HepG2 (cell line): ENCODE results near the gene IRF6. TPM values are rescaled to one million over a fixed set of nuclear protein-coding genes. Genes with fewer than 3 reads are reported as not detected.
A peak's percentile ranks its signal among the peaks of the same experiment; 100 is the strongest.

Experiments used
- ASH2L ChIP-seq: fragments of 300-600, 200-600 bp; sonication (generic); IDR thresholded peaks from 2 replicates; pipeline ENCODE4 v1.7.0; 2017; ENCODE audit warnings: low read depth, mild to moderate bottlenecking, moderate library complexity, mixed read lengths, low read length; ENCODE audit not compliant: insufficient read length
- CBFB ChIP-seq: sonication (generic); formaldehyde crosslinking; IDR thresholded peaks from 2 replicates; pipeline ENCODE4 v1.4.0; 2020; ENCODE audit warnings: missing genetic modification reagents
- CBX5 ChIP-seq: sonication (generic); formaldehyde crosslinking; IDR thresholded peaks from 2 replicates; pipeline ENCODE4 v1.4.0; 2020; ENCODE audit warnings: missing genetic modification reagents, borderline replicate concordance
- FLYWCH1 ChIP-seq: sonication (generic); formaldehyde crosslinking; IDR thresholded peaks from 2 replicates; pipeline ENCODE4 v1.8.1; 2023; ENCODE audit warnings: mild to moderate bottlenecking, missing genetic modification reagents
- FOXJ3 ChIP-seq: sonication (generic); formaldehyde crosslinking; IDR thresholded peaks from 2 replicates; pipeline ENCODE4 v1.4.0; 2020; ENCODE audit warnings: missing genetic modification reagents, mild to moderate bottlenecking, borderline replicate concordance
- FOXP1 ChIP-seq, 2 experiments: fragments of 450-650 bp in 1 of 2; IDR thresholded peaks; 2 replicates each; pipeline ENCODE4 v1.6.1; 2017 to 2018; ENCODE audit warnings: antibody characterized with exemption in 1 of 2
- GTF3A ChIP-seq: sonication (generic); formaldehyde crosslinking; conservative IDR thresholded peaks from 2 replicates; pipeline ENCODE4 v1.4.0; 2020; ENCODE audit warnings: mild to moderate bottlenecking, missing genetic modification reagents
- HNRNPLL ChIP-seq: fragments of 200-400 bp; formaldehyde crosslinking; IDR thresholded peaks from 2 replicates; pipeline ENCODE4 v1.6.1; 2017; ENCODE audit warnings: mild to moderate bottlenecking, low read depth, low read length; ENCODE audit not compliant: poor library complexity, severe bottlenecking
- HOXA7 ChIP-seq: sonication (generic); formaldehyde crosslinking; IDR thresholded peaks from 2 replicates; pipeline ENCODE4 v1.8.1; 2022; ENCODE audit warnings: mild to moderate bottlenecking, missing genetic modification reagents, moderate library complexity
- MTF1 ChIP-seq: sonication (generic); formaldehyde crosslinking; IDR thresholded peaks from 2 replicates; pipeline ENCODE4 v1.5.0; 2020; ENCODE audit warnings: missing genetic modification reagents
- NFRKB ChIP-seq: fragments of 450-650 bp; IDR thresholded peaks from 2 replicates; pipeline ENCODE4 v1.6.1; 2017
- SIN3B ChIP-seq: fragments of 150-350 bp; IDR thresholded peaks from 2 replicates; pipeline ENCODE4 v1.6.1; 2014; ENCODE audit warnings: low read length
- SUZ12 ChIP-seq: fragments of 150-350 bp; IDR thresholded peaks from 2 replicates; pipeline ENCODE4 v1.6.1; 2014; ENCODE audit warnings: low read depth, low read length
- TEAD3 ChIP-seq: optimal IDR thresholded peaks from 2 replicates; pipeline ENCODE3; 2016; ENCODE audit warnings: borderline replicate concordance
- TRIM24 ChIP-seq: sonication (generic); formaldehyde crosslinking; IDR thresholded peaks from 2 replicates; pipeline ENCODE4 v1.8.0; 2022; ENCODE audit warnings: mild to moderate bottlenecking, missing genetic modification reagents
- ZNF263 ChIP-seq: sonication (generic); formaldehyde crosslinking; IDR thresholded peaks from 2 replicates; pipeline ENCODE4 v1.4.0; 2020; ENCODE audit warnings: missing genetic modification reagents
- ZNF549 ChIP-seq: sonication (generic); formaldehyde crosslinking; IDR thresholded peaks from 2 replicates; pipeline ENCODE4 v1.5.0; 2020; ENCODE audit warnings: missing genetic modification reagents
- ZNF605 ChIP-seq: sonication (generic); formaldehyde crosslinking; IDR thresholded peaks from 2 replicates; pipeline ENCODE4 v1.8.0; 2022; ENCODE audit warnings: mild to moderate bottlenecking, missing genetic modification reagents
- ZNF782 ChIP-seq: sonication (generic); formaldehyde crosslinking; IDR thresholded peaks from 2 replicates; pipeline ENCODE4 v1.4.0; 2020; ENCODE audit warnings: missing genetic modification reagents, mild to moderate bottlenecking, borderline replicate concordance
- polyA plus RNA-seq, 8 experiments: library from polyadenylated mRNA; depleted of rRNA in 3 of 8; stranded (reverse) in 7 of 8; unstranded in 1 of 8; fragments of >200 nt; fragmentation: Illumina TruSeq in 4 of 8; extraction: Trizol in 4 of 8; gene quantifications; 2 replicates each; pipeline versions ENCODE4 v1.2.1 to v1.2.3, GENCODE V29; 2011 to 2016; ENCODE audit warnings: low read depth in 4 of 8, missing spikeins in 1 of 8, mixed read lengths in 1 of 8; ENCODE audit not compliant: insufficient read depth in 1 of 8
- total RNA-seq, 5 experiments: library from RNA; depleted of rRNA; stranded (reverse); fragments of >200 nt; fragmentation: Illumina TruSeq; extraction: Trizol; gene quantifications; 2 replicates each; pipeline ENCODE4 v1.2.3, GENCODE V29; 2016; ENCODE audit warnings: low read depth in 1 of 5
- TF ChIP-seq, protein P1 (sequence below): IDR thresholded peaks from 2 replicates; pipeline ENCODE4 v1.6.1; 2016; ENCODE audit warnings: low read depth, borderline replicate concordance
- TF ChIP-seq, protein P2 (sequence below): sonication (generic); formaldehyde crosslinking; IDR thresholded peaks from 2 replicates; pipeline ENCODE4 v1.5.0; 2020; ENCODE audit warnings: mild to moderate bottlenecking, missing genetic modification reagents
- TF ChIP-seq, protein P3 (sequence below): sonication (generic); formaldehyde crosslinking; IDR thresholded peaks from 2 replicates; pipeline ENCODE4 v1.4.0; 2020; ENCODE audit warnings: missing genetic modification reagents

The IRF6 gene
- total and polyA plus RNA-seq, 2 of the 13 experiments (the other 11 are each of a cell fraction or from before 2014, with no cell fraction given) = 0.02 TPM; not detected in 1

DNA sequence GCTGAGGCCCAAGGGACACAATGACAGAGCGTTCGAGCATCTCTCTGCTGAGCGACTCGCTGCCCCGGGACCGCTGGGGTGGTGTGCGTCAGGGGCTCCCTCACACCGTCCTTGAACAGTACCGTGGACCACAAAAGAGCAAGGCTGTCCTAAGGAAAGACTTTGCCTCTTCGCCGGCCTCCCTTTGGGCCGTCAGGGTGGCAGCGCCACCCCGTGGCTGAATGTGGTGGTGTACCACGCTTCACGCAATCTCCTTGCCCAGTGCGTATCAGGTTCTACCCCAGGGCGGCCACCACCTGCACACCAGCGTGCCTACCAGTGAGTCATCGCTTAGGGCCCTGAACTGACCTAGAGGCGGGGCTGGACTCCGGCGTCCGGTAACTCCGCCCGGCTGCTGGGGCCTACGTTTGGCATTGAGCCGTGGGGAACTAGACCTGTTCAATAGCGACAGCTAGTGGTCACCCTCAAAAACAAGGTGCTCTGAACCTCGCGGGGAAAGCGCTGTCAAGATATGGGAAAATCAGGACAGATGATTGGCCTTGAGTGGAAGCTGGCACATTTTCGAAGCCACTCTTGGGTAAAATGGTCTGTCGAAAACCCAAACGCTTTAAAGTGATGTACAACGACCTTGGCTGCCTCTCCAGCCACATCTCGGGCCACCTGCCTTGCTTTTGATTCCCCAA, 58.2 kb downstream of the IRF6 start (continued):
- TF ChIP-seq FOXP1 (IDR thresholded peaks at IDR 0.05) = no peak
- 0 out of 2 replicates have a peak, but pooled peaks have one; percentile 15 for TF ChIP-seq FOXP1 (CRISPR knock-in tag; IDR thresholded peaks at IDR 0.05)
- TF ChIP-seq FLYWCH1 (CRISPR knock-in tag) = no peak
- peak; percentile 15; the same call in 1 of the 2 replicates for TF ChIP-seq FOXJ3
- TF ChIP-seq ASH2L = peak; percentile 25
- no peak for TF ChIP-seq ZNF549 (CRISPR knock-in tag)
- no peak for TF ChIP-seq HOXA7 (CRISPR knock-in tag)
- no peak for TF ChIP-seq ZNF263 (CRISPR knock-in tag)
- TF ChIP-seq, protein P1, sequence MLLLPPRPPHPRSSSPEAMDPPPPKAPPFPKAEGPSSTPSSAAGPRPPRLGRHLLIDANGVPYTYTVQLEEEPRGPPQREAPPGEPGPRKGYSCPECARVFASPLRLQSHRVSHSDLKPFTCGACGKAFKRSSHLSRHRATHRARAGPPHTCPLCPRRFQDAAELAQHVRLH (CRISPR knock-in tag) = peak; percentile 85
- TF ChIP-seq GTF3A (CRISPR knock-in tag) = no peak
- no peak for TF ChIP-seq ZNF605
- TF ChIP-seq CBX5 = peak; percentile 75; the same call in 1 of the 2 replicates
- no peak for TF ChIP-seq MTF1
- peak; percentile 83; the same call in 1 of the 2 replicates for TF ChIP-seq ZNF782
- TF ChIP-seq SUZ12 = no peak
- peak; percentile 59 for TF ChIP-seq TEAD3 (CRISPR knock-in tag)
- TF ChIP-seq, protein P2, sequence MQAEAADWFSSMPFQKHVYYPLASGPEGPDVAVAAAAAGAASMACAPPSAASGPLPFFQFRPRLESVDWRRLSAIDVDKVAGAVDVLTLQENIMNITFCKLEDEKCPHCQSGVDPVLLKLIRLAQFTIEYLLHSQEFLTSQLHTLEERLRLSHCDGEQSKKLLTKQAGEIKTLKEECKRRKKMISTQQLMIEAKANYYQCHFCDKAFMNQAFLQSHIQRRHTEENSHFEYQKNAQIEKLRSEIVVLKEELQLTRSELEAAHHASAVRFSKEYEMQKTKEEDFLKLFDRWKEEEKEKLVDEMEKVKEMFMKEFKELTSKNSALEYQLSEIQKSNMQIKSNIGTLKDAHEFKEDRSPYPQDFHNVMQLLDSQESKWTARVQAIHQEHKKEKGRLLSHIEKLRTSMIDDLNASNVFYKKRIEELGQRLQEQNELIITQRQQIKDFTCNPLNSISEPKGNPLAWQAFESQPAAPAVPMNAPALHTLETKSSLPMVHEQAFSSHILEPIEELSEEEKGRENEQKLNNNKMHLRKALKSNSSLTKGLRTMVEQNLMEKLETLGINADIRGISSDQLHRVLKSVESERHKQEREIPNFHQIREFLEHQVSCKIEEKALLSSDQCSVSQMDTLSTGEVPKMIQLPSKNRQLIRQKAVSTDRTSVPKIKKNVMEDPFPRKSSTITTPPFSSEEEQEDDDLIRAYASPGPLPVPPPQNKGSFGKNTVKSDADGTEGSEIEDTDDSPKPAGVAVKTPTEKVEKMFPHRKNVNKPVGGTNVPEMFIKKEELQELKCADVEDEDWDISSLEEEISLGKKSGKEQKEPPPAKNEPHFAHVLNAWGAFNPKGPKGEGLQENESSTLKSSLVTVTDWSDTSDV = no peak
- TF ChIP-seq CBFB (CRISPR knock-in tag) = peak; percentile 32; the same call in 1 of the 2 replicates
- TF ChIP-seq, protein P3, sequence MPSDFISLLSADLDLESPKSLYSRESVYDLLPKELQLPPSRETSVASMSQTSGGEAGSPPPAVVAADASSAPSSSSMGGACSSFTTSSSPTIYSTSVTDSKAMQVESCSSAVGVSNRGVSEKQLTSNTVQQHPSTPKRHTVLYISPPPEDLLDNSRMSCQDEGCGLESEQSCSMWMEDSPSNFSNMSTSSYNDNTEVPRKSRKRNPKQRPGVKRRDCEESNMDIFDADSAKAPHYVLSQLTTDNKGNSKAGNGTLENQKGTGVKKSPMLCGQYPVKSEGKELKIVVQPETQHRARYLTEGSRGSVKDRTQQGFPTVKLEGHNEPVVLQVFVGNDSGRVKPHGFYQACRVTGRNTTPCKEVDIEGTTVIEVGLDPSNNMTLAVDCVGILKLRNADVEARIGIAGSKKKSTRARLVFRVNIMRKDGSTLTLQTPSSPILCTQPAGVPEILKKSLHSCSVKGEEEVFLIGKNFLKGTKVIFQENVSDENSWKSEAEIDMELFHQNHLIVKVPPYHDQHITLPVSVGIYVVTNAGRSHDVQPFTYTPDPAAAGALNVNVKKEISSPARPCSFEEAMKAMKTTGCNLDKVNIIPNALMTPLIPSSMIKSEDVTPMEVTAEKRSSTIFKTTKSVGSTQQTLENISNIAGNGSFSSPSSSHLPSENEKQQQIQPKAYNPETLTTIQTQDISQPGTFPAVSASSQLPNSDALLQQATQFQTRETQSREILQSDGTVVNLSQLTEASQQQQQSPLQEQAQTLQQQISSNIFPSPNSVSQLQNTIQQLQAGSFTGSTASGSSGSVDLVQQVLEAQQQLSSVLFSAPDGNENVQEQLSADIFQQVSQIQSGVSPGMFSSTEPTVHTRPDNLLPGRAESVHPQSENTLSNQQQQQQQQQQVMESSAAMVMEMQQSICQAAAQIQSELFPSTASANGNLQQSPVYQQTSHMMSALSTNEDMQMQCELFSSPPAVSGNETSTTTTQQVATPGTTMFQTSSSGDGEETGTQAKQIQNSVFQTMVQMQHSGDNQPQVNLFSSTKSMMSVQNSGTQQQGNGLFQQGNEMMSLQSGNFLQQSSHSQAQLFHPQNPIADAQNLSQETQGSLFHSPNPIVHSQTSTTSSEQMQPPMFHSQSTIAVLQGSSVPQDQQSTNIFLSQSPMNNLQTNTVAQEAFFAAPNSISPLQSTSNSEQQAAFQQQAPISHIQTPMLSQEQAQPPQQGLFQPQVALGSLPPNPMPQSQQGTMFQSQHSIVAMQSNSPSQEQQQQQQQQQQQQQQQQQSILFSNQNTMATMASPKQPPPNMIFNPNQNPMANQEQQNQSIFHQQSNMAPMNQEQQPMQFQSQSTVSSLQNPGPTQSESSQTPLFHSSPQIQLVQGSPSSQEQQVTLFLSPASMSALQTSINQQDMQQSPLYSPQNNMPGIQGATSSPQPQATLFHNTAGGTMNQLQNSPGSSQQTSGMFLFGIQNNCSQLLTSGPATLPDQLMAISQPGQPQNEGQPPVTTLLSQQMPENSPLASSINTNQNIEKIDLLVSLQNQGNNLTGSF (CRISPR knock-in tag) = no peak
- no peak for TF ChIP-seq SIN3B
- no peak for TF ChIP-seq NFRKB
- TF ChIP-seq TRIM24 (CRISPR knock-in tag) = no peak
- peak; percentile 93 for TF ChIP-seq HNRNPLL
